SK-N-DZ (cell line): ENCODE measurements around the gene ACTL7B.
"Not testable (repeated sequence)": the region's sequence is repeated elsewhere in the genome, so short reads cannot be mapped to it uniquely, and the experiment has no call there.

Experiments used
- DNase-seq: peaks from one replicate; pipeline ENCODE4 v3.0.0-alpha.2; 2015; ENCODE audit warnings: low spot score

The ACTL7B gene

DNA sequence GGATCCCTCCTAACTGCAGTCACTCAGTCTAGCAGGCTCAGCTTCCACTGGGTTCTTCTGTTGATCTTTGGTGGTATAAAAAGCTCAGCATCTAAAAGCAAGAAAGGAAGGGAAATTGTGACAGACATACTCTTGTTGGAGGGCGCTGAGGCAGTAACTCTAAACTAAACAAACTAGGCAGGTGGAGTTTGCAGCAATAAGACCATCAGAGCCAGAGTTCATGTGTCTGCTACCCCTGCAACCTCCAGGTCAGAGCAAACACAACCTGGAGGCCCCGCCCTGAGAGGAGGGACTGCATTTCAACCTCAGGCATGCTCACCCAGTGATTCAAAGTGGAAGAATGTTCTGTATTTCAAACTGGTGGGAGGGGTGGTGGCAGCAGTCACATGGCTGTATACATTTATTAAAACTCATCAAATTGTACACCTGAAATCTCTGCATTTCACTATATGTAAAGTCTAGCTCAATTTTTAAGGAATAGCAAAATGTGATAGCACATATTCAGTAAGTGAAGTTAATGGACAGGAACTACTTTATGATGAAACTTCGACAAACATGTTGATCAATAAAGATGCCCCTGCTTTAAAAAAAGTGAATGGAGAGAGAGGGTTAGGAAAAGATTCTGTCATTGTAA lies 13.4 kb upstream of the ACTL7B start:
- DNase-seq, result no peak

DNA sequence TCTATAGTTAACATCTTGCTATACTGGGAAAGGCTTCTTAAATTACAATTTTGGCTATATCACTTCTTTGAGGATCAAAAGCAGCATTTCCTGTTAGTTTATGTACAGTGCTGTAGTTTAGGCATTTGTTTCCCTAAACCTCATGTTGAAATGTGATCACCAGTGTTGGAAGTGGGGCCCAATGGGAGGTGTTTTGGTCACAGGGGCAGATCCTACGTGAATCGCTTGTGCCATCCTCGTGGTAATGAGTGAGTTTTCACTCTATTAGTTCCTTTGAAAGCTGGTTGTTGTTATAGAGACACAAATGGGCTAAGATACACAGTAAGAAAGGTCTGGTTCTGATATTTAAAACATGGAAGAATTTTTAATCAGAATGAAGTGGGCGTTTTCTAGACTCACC lies 12.0 kb upstream of the ACTL7B start:
- no peak for DNase-seq

DNA sequence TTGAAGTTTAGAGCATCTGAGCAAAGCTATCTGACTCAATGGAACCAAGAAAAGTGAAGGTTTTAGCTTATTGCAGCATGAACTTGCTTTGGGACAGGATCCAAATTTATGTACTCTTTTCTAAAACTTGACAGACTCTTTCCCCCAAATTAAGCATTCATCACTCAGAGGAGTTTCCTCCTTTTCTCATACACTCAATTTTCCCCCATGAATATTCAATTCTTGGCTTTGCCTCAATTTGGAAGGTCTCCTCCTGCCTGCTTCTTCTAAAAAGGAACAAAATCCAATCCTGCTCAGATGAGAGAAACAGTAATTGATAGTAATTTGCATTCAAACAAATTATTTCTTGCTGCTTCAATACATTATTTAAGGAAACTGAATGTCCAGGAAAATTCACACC lies 11.3 kb upstream of the ACTL7B start:
- DNase-seq, result no peak

DNA sequence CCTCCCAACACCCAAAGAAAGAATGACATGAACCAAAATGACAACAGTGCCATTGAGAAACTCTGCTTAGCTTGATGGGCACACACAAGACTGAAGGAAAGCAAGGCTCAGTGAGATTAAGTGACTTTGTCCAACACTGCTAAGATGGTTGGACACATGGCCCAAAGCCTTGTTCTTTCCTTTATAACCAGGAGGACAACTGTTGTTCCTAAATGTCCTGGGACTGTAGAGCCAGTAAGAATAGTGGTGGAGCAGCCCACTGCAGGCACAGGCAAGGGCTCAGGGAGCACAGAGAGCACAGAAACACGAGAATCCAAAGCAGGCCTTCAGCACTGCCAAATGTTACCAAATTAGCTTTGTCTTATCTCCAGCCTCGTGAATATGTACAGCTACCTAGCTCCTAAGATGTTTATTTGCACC lies 10.2 kb upstream of the ACTL7B start:
- DNase-seq, result no peak

DNA sequence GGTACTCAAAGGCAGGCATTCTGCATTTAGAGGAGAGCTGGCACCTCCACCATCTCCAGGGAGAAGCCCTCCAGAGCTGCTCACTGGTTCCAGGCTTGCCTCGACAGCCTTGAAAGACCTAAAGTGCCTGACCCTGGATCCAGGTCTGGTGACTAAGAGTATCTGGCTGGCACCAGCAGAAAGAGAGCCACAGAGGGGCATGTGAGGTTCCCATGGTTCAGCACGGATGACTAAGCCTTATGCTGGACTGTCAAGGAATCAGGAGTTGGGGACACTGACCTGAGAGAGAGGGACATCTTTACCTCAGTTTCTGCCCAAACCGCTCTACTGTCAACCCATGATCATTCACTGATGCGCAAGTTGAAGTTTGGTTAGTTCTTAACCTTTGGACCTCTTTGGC lies 9.3 kb upstream of the ACTL7B start:
- no peak for DNase-seq

DNA sequence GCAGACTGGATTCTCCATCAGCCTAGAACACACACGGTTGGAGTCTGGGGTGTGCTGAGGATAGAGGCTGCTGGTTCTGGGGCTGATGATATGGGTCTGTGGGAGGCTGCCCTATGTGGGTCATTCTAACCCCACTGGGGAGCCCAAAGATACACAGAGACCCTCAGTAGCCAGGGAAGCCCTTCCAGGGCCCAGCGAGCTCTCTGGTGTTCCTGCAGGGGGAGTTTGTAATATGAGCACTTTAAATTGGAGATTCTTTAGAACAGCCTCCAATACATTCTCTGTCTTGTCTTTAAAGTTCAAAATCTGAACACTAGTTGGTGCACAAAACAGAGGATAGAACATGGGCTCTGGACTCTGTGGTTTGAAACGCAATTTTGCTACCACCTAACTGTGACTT lies 8.7 kb upstream of the ACTL7B start:
- no peak for DNase-seq

DNA sequence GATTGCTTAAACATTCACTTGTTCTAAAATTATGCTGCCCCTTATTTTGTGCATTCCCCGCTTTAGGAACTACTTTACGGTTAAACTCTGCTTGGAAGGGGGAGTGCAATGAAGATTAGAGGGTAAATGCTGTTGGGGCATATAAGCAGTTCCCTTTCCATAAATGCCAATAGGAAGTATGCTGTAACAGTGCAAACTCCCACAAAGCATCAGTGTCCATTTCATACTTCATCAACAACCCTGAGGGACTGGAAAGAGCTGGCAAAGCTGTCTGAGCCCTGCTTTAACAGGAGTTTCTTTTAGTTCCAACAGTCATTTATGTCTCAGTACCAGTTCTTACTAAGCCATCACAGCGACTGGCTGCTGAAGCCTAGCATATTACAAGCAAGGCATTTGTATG lies 8.1 kb upstream of the ACTL7B start:
- no peak for DNase-seq

DNA sequence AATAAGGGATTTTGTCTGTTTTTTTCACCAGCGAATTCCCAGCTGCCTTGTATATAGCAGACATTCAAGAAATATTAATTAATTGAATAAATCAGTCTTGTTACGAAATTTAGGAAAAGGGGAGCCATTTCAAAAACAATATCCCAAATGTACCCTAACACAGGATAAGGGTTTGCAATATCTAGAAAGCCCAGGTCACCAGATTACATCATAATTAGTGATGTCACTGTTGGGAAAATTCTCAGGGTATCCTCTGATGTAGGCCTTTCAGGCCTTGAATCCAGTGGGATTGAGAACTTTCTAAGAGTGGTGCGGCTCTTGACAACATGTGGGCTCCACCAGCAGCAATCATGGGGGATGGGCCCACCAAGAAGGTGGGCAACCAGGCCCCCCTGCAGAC lies 6.2 kb upstream of the ACTL7B start, which contains the start of gene ACTL7A:
TSS of gene ACTL7A (plus strand) at position 270 of the 400 bp plus-strand sequence. CDS start at position 327, 57 bp downstream.
- DNase-seq, result no peak

DNA sequence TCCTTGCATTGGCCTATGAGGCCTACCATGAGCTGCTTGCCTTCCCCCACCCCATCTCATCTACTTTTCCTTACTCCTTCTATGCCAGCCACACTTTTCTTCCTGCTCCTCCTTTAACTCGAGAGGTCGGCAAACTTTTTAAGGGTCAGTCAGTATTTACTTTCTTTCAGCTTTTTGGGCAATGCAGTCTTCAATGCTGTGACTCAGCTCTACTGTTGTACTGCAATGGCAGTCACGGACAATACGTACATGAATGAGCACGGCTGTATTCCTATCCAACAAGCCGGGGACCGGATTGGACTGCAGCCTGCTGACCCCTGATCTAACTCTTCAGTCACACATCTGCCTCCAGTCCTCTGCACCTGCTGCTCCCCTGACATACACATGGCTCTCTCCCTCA lies 5.7 kb upstream of the ACTL7B start:
- no peak for DNase-seq

DNA sequence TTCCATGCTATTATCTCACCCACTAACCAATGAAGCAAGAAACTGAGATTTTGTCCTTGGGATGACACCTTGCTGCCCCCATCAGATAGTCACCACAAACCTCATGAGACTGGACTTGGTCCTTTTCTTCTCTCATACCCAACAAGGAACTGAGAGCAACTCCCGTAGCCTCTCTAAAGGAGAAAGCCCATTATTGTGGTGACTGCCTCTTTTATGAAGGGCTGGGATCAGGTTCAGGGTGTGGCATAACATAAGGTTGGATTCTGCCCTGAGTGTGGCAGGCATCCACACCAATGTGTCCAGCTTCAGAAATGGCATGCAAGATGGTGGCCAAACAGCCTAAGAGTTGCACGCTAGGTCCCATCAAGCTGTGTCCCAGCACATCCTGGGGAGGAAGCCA lies 5.0 kb upstream of the ACTL7B start:
- DNase-seq, result no peak

DNA sequence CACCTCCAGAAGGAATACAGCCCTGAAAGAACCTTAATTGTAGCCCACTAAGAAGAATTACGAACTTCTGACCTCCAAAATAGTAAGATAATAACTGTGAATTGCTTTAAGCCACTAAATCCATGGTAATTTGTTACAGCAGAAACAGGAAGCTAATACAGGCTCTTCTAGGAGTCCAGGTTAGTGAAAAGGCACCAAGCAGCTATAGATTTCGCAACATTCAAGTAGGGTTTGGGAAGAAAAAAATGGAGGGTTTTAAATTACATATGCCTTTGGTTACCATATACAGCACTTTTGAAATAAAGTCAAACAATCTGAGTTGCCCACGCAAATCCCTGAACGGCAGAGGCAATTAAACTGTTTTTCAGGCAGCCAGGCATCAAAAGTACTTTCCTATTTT lies 4.6 kb upstream of the ACTL7B start:
- no peak for DNase-seq

DNA sequence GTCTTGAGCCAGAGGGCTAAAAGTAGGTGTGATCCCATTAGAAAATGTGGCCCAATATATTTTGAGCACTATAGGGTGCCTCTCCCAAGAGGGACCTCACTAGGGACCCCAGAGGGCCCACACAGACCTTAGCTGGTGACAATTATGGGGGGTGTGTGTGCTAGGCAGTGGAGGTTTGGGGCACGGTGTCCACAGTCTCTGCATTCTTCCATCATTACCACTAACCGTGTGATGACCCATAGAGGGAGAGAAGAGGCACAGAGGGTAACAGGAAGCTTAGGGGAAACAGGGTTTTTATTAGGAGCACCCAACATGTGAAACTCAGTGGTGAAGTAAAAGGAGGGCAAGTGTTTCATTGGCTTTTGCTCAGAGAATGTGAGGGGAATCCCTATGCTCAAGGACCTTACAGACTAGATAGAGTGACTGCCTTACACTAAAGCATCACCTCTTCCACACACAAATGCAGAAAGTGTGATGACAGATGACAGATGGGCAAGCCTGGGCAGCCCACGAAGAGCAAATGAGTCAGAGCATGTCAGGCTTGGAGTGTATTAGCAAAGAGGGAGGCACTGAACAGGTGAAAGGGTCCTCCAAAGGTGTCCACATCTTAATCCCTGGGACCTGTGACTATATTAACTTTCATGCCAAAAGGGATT lies 3.8 kb upstream of the ACTL7B start:
- no peak for DNase-seq

DNA sequence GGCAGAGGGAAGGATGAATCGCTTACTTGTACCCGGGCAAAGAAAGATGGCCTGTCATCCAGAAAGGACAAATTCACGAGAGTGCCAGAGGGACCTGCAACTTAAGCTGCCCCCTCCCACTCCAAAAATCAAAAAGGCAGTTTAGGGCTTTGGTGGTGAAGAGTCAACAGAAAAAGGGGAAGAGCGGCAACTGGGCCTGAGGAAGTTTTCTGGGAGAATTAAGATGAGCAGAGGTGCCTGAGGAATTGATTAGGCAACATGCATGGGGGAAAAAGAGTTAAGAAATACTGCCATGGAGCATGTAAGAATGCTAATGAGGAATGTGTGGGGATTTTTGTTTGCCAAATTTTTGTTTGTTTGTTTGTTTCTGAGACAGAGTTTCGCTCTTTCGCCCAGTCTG lies 1.8 kb upstream of the ACTL7B start:
- no peak for DNase-seq

DNA sequence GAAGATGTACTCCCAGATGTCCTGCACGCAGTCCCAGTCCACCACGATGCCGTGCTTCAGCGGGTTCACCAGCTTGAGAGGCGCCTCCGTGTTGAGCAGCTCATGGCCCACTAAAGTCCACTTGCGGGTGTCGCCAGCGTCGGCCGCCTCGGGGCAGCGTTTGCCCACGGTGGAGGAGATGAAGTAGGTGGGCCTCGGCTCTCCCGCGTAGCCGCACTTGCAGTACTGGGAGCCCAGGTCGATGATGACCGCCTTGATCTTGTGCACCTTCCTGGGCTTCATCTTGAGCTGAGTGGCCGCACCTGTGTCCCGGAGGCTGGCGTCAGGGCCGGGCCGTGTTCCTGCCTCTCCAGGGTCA lies 278 bp downstream of the ACTL7B start:
- no peak for DNase-seq

DNA sequence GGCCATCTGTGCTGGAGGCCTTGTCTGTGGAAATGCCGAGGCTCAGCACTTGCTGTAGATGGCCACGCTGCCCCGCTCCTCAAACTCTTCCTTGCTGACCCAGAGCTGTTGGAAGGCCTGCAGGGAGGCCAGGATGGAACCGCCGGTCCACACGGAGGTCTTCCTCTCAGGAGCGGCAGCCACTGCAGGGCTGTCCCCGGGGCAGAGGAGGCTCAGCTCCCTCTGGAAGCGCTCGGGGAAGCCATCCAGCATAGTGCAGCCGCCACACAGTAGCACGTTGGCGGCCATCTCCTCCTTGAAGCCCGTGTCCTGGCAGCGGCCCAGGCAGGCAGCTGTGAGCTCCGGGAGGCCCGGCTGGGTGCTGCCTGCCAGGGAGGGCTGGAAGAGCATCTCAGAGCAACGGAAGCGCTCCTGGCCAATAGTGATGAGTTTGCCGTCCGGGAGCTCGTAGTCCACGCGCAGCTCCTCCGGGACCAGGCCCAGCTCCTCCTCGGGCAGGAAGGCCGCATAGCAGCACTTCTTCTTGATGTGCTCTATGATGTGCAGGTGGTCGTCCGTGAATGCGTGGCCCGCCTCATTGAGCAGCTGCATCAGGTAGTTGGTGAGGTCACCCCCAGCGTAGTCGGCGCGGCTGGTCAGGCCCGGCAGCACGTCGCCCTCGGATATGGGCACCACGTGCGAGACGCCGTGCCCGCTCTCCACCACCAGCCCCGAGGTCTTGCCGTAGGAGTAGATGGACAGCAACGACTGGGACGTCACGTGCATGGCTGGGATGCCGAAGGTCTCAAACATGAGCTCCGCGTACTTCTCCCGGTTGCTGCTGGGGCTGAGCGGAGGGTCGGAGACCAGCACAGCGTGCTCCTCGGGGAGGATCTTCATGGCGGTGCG lies 901 bp downstream of the ACTL7B start:
- DNase-seq, result no peak

DNA sequence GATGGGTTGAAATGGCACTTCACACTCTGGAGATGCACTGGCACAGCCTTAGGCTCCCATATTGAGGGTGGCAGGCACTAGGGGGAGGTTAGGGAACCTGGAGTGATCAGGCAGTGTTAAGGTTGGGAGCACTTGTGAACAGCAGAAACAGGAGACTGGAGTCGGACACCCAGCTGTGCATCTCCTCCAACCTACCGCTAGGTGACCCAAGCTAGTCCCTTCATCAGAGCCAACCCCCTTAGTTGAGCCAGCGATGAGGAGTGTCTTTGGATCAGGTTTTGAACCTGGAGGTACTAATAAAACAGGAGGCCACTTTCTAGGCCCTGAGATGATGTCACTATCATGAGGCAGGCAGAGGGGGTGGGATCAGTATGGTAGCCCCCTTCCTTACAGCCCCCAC lies 1.7 kb downstream of the ACTL7B start:
- no peak for DNase-seq

DNA sequence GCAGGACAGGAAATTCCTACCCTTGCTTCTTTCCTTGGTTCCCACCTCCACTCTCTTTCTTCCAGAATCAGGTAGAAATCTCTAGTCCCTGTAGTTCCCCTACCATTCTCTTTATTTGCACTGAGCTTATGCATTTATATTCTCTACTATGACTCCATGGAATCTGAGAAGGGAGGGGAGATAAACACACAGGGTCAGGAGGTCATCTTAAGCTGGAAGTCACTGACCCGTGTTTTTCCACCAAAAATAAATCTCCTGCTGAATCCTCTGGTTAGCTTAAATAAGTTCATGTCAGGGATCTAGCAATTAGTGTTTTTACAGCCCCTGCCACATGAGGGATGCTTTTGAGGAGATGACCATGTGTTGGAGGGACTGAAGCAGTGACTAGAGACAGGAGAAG lies 3.7 kb downstream of the ACTL7B start:
- no peak for DNase-seq

DNA sequence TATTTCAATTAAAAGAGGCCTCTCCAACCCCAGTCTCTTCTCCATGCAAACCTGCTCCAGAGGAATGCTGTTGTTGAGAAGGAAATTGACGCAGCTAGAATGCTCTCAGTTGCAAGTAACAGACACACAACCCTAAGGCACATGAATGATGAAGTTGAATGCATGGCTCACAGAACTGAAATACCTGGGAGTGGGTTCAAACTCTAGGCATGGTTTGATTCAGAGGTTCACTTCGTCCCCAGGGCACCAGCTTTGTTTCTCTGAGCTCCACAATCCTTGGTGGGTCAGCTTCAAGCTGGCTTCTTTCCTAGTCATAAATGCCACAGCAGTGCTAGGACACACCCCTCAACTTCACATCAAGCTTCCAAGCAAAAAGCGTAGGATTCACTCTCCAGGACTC lies 4.6 kb downstream of the ACTL7B start:
- DNase-seq, result no peak

DNA sequence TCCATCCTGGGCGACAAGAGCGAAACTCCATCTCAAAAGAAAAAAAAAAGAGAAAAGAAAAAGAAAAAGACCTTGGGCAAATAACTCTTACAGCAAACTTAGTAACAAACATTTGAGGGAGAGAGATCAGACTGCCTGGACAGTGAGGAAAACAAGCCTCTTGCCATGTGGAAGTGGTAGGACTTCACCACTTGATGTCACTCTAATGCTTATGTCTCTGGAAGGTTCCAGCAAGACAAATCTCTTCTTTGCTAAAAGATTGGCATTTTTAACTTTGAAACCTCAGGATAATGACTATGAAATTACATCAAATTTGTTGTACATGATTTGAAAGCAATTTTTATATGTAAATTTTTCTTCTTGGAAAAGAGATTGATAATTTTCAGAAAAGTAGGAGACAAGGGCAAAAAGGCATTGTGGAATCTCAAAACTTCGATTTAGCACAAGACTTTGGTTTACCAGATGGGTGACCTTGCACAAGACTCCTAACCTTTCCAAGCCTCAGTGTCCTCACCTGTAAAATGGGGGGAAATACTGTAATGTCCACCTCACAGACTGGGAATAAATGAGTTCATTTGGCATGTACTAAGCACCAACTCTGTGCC lies 5.4 kb downstream of the ACTL7B start:
- DNase-seq, result no peak

DNA sequence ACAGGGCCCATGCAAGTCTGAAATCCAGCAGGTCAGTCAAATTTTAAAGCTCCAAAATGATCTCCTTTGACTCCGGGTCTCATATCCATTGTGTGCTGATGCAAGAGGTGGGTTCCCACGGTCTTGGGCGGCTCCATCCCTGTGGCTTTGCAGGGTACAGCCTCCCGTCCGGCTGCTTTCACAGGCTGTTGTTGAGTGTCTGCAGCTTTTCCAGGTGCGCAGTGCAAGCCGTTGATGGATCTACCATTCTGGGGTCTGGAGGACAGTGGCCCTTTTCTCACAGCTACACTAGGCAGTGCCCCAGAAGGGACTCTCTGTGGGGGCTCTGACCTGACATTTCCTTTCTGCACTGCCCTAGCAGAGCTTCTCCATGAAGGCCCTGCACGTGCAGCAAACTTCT lies 7.5 kb downstream of the ACTL7B start:
- not testable (repeated sequence) for DNase-seq

DNA sequence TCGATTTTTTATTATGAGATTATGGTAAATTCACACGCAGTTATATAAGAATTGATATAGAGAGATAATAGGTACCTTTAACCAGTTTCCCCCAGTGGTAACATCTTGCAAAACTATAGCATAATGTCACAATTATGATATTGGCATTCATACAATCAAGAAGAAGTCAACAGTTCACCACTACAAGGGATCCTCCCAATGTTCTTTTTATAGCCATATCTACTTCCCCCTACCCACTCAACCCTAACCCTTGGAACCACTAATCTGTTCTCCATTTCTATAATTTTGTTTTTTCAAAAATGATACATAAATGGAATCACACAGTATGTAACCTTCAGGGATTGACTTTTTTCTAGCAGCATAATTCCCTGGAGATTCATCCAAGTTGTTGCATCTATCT lies 9.8 kb downstream of the ACTL7B start:
- no peak for DNase-seq

DNA sequence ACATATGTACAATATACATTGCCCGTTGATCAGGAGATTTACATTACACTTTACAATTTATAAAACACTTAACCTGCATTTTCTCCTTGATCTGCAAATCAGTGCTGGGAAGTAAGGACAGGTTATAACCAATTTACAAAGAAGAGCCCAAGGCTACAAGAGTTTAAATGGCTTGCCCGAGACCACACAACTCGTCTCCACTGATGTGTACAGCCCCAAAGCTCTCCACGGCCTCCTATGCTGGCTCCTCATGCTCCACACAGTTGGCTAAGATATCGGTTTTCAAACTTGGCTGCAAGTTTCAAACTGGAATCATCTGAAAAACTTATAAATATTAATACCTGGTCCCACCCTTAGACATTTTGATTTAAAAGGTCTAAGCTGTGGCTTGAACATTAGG lies 10.3 kb downstream of the ACTL7B start:
- DNase-seq, result no peak
